Right cardiac atrium (tissue), 5 donors: ENCODE data around the gene SLC36A1. TPM values are rescaled to one million over a fixed set of nuclear protein-coding genes. Genes with fewer than 3 reads are reported as not detected.

Experiments used
- ATAC-seq, 2 donors: fragments of 200-7000 bp; cut with Tn5 transposase; one replicate each; pipeline versions ENCODE4 v1.8.0 to v1.9.1; 2020; ENCODE audit warnings: moderate library complexity in 2 of 2, mild to moderate bottlenecking in 1 of 2
- DNase-seq, 3 donors: peaks; one replicate each; pipeline ENCODE4 v3.0.0-alpha.2; 2020
- H3K27ac ChIP-seq: one replicate; pipeline ENCODE4 v1.5.1; 2013; ENCODE audit warnings: mild to moderate bottlenecking, low read length, control low read depth, moderate library complexity
- H3K27me3 ChIP-seq: one replicate; pipeline ENCODE4 v1.6.1; 2013; ENCODE audit not compliant: control insufficient read depth, insufficient read depth
- H3K4me1 ChIP-seq: one replicate; pipeline ENCODE4 v1.6.1; 2013; ENCODE audit warnings: low read length; ENCODE audit not compliant: control insufficient read depth, insufficient read depth
- H3K4me3 ChIP-seq: one replicate; pipeline ENCODE4 v1.5.1; 2013; ENCODE audit warnings: low read length, control low read depth
- H3K9me3 ChIP-seq: one replicate; pipeline ENCODE4 v1.6.1; 2013; ENCODE audit warnings: low read length; ENCODE audit not compliant: control insufficient read depth
- WGBS: extraction: QIAGEN DNeasy Blood & Tissue Kit; methylation state at CpG from one replicate; pipeline ENCODE4 v1.1.7; 2013; 5-methylcytosine and 5-hydroxymethylcytosine counted together
- intact Hi-C, 4 donors: fragments of 100-400 bp; cut with DNase I; formaldehyde crosslinking; loops; one replicate each; pipeline versions ENCODE4 v1.11.0 to v1.14.0; 2022 to 2023
- polyA plus RNA-seq: library from polyadenylated mRNA; stranded (reverse); fragments of 200-250 nt; gene quantifications from one replicate; pipeline ENCODE4 v1.2.3, GENCODE V29; 2013
- total RNA-seq, 4 donors: library from RNA; stranded (reverse); fragmentation: NEBNext Ultra II Directional; extraction: Animal tissue kit (Norgen Biotek cat#: 25700); gene quantifications; one replicate each; pipeline ENCODE4 v1.2.1, GENCODE V29; 2021
- donor health status: healthy with polysubstance abuse.
- donor health status: DM: no; HTN: yes; CAD: no.
- donor health status: DM: no; HTN: no; CAD: no.
- donor health status: DM: no; HTN: yes; CAD: no; lungs with severe emphysema.
- donor health status: DM: yes; HTN: yes; CAD: no.

SLC36A1 gene
- total and polyA plus RNA-seq, 5 donors = 1.3 to 6.2 (median 4.5) TPM

DNA sequence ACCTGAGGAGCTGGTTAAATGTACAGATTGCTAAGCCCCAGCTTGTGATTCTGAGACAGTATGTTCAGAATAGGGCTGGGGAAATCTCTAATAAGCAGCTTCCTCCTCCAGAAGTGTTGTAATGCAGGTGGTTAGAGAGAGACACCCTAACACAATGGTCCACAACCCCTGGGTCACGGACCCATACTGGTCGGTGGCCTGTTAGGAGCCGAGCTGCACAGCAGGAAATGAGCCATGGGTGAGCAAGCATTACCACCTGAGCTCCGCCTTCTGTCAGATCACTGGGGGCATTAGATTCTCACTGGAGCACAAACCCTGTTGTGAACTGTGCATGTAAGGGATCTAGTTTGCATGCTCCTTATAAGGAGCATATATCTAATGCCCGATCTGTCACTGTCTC is 61.8 kb downstream of the SLC36A1 start:
- no peak overlapping the region for H3K4me3 ChIP-seq
- H3K27ac ChIP-seq = no peak overlapping the region
- no peaks in the 10 kb centered on the region for H3K4me1 ChIP-seq
- DNase-seq (no peak), ATAC-seq (no peak)
- H3K9me3 ChIP-seq = no peaks in the 10 kb centered on the region
- intact Hi-C loops = loop anchor here in 2 of 4 donors (10.0 kb wide), 2 partner anchors 64 to 194 kb away; partner anchors contain the start of gene SLC36A1 (in 1 of the 2)
- WGBS = 85% methylated on average over 5 of the region's 5 CpGs
- no peaks in the 10 kb centered on the region for H3K27me3 ChIP-seq

DNA sequence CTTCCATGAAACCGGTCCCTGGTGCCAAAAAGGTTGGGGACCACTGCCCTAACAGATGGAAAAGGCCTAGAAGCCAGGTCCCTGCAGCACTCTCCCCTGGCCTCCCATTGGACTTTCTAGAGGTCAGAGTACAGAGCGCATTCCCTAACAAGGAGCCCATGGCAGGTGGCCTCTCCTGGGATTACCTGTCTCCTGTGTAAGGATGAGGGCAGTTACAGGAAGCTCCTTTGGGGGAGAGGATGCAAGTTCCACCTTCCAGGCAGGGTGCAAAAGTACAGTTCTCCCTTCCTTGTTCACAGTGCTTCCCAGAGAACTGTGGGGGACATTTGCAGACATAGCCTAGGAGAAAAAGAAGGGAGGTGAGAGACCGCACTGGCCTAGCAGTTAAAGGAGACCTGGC is 62.4 kb downstream of the SLC36A1 start:
- Histone ChIP-seq H3K27ac (no peak overlapping the region), H3K4me1 (no peaks in the 10 kb centered on the region), H3K27me3 (no peaks in the 10 kb centered on the region), H3K9me3 (no peaks in the 10 kb centered on the region), H3K4me3 (no peak overlapping the region)
- WGBS = 97% methylated on average over 3 of the region's 3 CpGs
- ATAC-seq = no peak
- DNase-seq = no peak
- intact Hi-C loops = loop anchor here in 2 of 4 donors (10.0 kb wide), 2 partner anchors 65 to 195 kb away; partner anchors contain the start of gene SLC36A1 (in 1 of the 2)

DNA sequence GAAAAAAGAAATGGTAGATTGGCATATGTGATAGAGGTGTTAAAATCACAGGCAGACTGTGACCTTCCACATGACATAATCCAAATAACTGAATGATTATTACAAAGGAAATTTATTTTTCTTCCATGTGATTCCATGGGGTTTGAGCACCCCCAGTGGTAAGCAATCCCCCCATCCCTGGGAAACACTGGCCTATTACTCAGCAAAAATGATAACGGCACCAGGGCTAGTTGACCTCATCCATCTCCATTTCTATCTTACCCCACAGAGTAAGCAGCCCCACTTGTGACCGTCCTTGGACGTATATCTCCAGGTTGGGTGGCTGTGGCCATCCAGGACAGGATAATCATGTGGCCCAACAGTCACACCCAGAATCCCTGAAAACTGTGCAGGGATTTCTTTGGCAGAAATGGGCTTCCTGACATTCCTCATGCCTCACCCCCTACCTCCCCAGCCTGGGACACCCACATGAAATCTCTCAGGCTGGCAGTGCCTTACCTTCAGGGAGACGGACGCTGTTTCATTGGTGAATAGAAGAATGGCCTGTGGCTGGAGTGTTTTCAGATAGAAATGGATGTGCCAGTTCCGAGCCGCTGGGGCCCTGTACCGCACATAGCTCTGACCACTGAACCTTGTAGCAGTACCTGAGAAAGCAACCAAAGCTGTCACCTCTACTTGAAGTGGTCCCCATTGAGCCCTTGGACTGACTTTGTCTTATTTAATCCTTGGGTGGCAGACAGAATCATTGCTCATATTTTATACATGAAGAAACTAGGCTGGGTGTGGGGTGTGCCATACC is 69.9 kb downstream of the SLC36A1 start:
- Histone ChIP-seq H3K27ac (no peak overlapping the region), H3K9me3 (no peaks in the 10 kb centered on the region), H3K27me3 (no peaks in the 10 kb centered on the region), H3K4me1 (no peaks in the 10 kb centered on the region), H3K4me3 (no peak overlapping the region)
- ATAC-seq = no peak
- 90% methylated on average over 8 of the region's 8 CpGs for WGBS
- intact Hi-C loops = no loop called here
- no peak for DNase-seq

DNA sequence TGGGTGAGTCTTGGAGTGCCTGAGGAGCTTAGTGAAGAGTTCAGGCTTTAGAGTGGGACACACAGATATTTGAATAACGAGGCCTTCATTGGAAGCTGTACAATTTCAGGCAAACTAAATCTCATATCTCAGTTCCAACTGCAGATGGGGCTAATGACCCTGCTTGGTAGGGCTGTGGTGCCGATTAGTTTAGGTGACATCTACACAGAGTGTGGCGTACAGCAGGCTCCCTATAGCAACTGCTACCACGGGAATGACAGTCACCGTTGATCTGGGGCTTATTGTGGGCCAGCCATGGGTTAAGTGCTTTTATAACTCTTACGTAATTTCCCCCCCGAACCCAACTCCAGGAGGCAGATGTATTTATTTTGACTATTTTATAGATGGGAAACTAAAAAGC is 72.9 kb downstream of the SLC36A1 start:
- Histone ChIP-seq H3K4me3 (no peak overlapping the region), H3K4me1 (no peaks in the 10 kb centered on the region), H3K27ac (no peak overlapping the region), H3K27me3 (no peaks in the 10 kb centered on the region), H3K9me3 (no peaks in the 10 kb centered on the region)
- ATAC-seq = peak; percentile 47 to 55
- no peak for DNase-seq
- 49% methylated on average over 7 of the region's 7 CpGs for WGBS
- intact Hi-C loops = loop anchor here (5.0 to 10.0 kb wide), 2 partner anchors 132 to 225 kb away; no protein-coding TSS in a partner anchor

- Histone ChIP-seq H3K27me3 (no peaks in the 10 kb centered on the region), H3K4me3 (no peak overlapping the region), H3K4me1 (no peaks in the 10 kb centered on the region), H3K27ac (no peak overlapping the region), H3K9me3 (no peaks in the 10 kb centered on the region)
- DNase-seq (no peak), ATAC-seq (no peak)
- intact Hi-C loops = loop anchor here (5.0 to 10.0 kb wide), 2 partner anchors 130 to 223 kb away; no protein-coding TSS in a partner anchor
- 75% methylated on average over 5 of the region's 5 CpGs for WGBS
Measured at GRCh38 chr5:151522226-151522625, 74.8 kb downstream of the SLC36A1 start.

- 73% methylated on average over 2 of the region's 2 CpGs for WGBS
- Histone ChIP-seq H3K27ac (no peak overlapping the region), H3K4me3 (no peak overlapping the region), H3K9me3 (no peaks in the 10 kb centered on the region), H3K4me1 (no peaks in the 10 kb centered on the region), H3K27me3 (no peaks in the 10 kb centered on the region)
- DNase-seq = no peak
- intact Hi-C loops = loop anchor here (5.0 to 10.0 kb wide), 2 partner anchors 129 to 221 kb away; no protein-coding TSS in a partner anchor
- peak; percentile 42 to 43 for ATAC-seq
Measured at GRCh38 chr5:151523335-151523734, 75.9 kb downstream of the SLC36A1 start.

DNA sequence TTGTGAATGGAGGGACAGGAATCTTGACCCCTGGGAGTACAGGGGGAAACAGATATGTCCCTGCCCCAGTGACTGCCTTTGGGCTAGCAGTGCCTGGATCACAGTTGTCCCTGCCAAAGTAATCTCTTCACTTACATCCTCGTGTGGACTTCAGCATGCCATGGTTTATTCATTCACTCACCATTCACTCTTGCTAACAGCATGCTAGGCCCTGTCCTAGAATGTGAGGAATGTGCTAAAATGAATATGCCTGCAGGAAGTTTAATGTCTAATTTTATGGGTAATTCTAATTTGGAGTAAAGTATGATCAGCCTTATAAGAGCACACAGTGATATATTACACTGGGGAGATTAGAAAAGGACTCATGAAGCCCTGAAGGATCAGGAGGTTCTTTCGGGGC is 80.8 kb downstream of the SLC36A1 start:
- Histone ChIP-seq H3K27me3 (no peaks in the 10 kb centered on the region), H3K27ac (no peak overlapping the region), H3K9me3 (no peaks in the 10 kb centered on the region), H3K4me1 (no peaks in the 10 kb centered on the region), H3K4me3 (no peak overlapping the region)
- WGBS = 64% methylated on average over 2 of the region's 2 CpGs
- intact Hi-C loops = loop anchor here in 1 of 4 donors (10.0 kb wide), 1 partner anchor 217 kb away; no protein-coding TSS in a partner anchor
- no peak for DNase-seq
- no peak for ATAC-seq

- Histone ChIP-seq H3K27ac (no peak overlapping the region), H3K9me3 (no peaks in the 10 kb centered on the region), H3K4me3 (no peak overlapping the region), H3K4me1 (no peaks in the 10 kb centered on the region), H3K27me3 (no peaks in the 10 kb centered on the region)
- intact Hi-C loops = loop anchor here in 1 of 4 donors (10.0 kb wide), 1 partner anchor 216 kb away; no protein-coding TSS in a partner anchor
- 74% methylated on average over 7 of the region's 7 CpGs for WGBS
- no peak for ATAC-seq
- DNase-seq = no peak
Measured at GRCh38 chr5:151528996-151529395, 81.6 kb downstream of the SLC36A1 start.

DNA sequence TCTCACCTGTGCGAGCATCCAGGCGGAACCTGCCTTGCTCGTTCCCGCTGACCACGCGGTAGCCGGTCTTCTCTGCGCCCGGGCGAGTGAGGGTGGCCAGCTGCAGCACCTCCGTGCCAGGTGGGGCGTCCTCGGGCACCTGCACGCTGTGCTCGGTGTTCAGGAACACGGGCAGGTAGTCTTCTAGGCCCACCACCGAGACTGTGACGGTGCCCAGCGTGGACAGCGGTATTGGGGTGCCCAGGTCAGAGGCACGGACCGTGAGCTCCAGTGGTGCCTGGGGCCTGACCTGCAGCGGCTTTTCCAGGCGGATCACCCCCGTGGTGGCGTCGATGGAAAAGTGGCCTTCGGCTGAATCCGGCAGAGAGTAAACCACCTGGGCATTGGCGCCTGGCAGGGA is 84.2 kb downstream of the SLC36A1 start:
- intact Hi-C loops = no loop called here
- no peaks in the 10 kb centered on the region for H3K9me3 ChIP-seq
- no peaks in the 10 kb centered on the region for H3K4me1 ChIP-seq
- DNase-seq = no peak
- H3K27me3 ChIP-seq = no peaks in the 10 kb centered on the region
- no peak overlapping the region for H3K4me3 ChIP-seq
- peak in 1 of 2 donors; percentile 28 for ATAC-seq
- H3K27ac ChIP-seq = no peak overlapping the region
- WGBS = 95% methylated on average over 30 of the region's 30 CpGs

DNA sequence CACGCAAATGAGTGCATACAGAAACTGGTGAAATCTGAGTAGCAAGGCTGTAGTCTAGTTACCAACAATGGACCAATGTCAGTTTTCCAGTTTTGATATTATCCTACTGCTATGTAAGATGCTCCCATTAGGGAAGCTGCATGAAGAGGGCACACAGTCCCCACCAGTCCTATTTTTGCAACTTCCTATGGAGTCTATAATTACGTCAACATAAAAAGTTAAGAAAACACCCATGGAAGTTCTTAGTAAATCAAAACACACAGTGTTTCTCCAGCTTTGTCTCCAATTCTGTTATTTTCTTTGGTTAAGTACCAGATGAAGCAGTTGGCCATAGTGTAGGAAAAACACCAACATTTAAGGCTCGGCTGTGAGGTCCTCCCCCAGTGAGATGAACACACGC is 85.0 kb downstream of the SLC36A1 start:
- Histone ChIP-seq H3K27ac (no peak overlapping the region), H3K9me3 (no peaks in the 10 kb centered on the region), H3K27me3 (no peaks in the 10 kb centered on the region), H3K4me3 (no peak overlapping the region), H3K4me1 (no peaks in the 10 kb centered on the region)
- DNase-seq (no peak), ATAC-seq (no peak)
- intact Hi-C loops = no loop called here
- WGBS = 73% methylated on average over 4 of the region's 4 CpGs

- no peaks in the 10 kb centered on the region for H3K9me3 ChIP-seq
- H3K27ac ChIP-seq = no peak overlapping the region
- intact Hi-C loops = no loop called here
- no peaks in the 10 kb centered on the region for H3K4me1 ChIP-seq
- 59% methylated on average over 11 of the region's 11 CpGs for WGBS
- no peak for ATAC-seq
- H3K27me3 ChIP-seq = no peaks in the 10 kb centered on the region
- no peak for DNase-seq
- H3K4me3 ChIP-seq = no peak overlapping the region
Measured at GRCh38 chr5:151534350-151534749, 86.9 kb downstream of the SLC36A1 start.
